B cell (primary cell): ENCODE results near the gene PRXL2B. TPM values are rescaled to one million over a fixed set of nuclear protein-coding genes. Genes with fewer than 3 reads are reported as not detected.

Experiments used
- ATAC-seq: fragments of 200-7000 bp; cut with Tn5 transposase; one replicate; pipeline ENCODE4 v1.10.0; 2021; ENCODE audit warnings: low read depth, mild to moderate bottlenecking, moderate number of reproducible peaks, moderate library complexity
- CTCF ChIA-PET: fragments of 350-600 bp; sonication (Branson Sonifier 250); formaldehyde crosslinking; loops from one replicate; lab custom pipeline; 2021; ENCODE audit warnings: antibody characterized with exemption, inconsistent platforms; lab: Charles Lee
- POLR2A ChIA-PET: fragments of 350-600 bp; sonication (Branson Sonifier 250); formaldehyde crosslinking; loops from one replicate; lab custom pipeline; 2021; ENCODE audit warnings: antibody characterized with exemption; lab: Charles Lee
- DNase-seq: peaks from one replicate; pipeline ENCODE4 v3.0.0; 2013
- H2AFZ ChIP-seq: 2 replicates; pipeline ENCODE4 v1.6.1; 2012; ENCODE audit warnings: mild to moderate bottlenecking, low read depth, low read length; ENCODE audit not compliant: insufficient read depth, poor library complexity, severe bottlenecking
- H3K27ac ChIP-seq, 2 donors: 1 replicate in 1 of 2; 2 replicates in 1 of 2; pipeline ENCODE4 v1.5.1; 2012 to 2013; ENCODE audit warnings: low read length in 2 of 2, mild to moderate bottlenecking in 2 of 2, moderate library complexity in 1 of 2
- H3K27me3 ChIP-seq, 4 experiments: fragments of 200-600 bp in 1 of 4; sonication (generic) in 1 of 4; replicated peaks in 1 of 4; 1 replicate in 2 of 4; 2 replicates in 2 of 4; pipeline versions ENCODE4 v1.6.1 to v1.7.0; 2013 to 2016; ENCODE audit warnings: low read length in 3 of 4, mild to moderate bottlenecking in 2 of 4, mixed read lengths in 1 of 4, moderate library complexity in 1 of 4; ENCODE audit not compliant: insufficient read depth in 4 of 4, control insufficient read depth in 3 of 4; ENCODE audit errors: control extremely low read depth in 1 of 4
- H3K36me3 ChIP-seq, 2 experiments: replicated peaks in 1 of 2; 1 replicate in 1 of 2; 2 replicates in 1 of 2; pipeline versions ENCODE4 v1.6.1 to v1.7.1; 2013; ENCODE audit warnings: low read length in 1 of 2; ENCODE audit not compliant: insufficient read depth in 2 of 2, control insufficient read depth in 1 of 2; ENCODE audit errors: control extremely low read depth in 1 of 2, extremely low read depth in 1 of 2
- H3K4me1 ChIP-seq, 2 donors: fragments of 200-600 bp in 1 of 2; sonication (generic) in 1 of 2; 1 replicate in 1 of 2; 2 replicates in 1 of 2; pipeline versions ENCODE4 v1.5.1 to v1.6.1; 2013 to 2017; ENCODE audit warnings: low read length in 2 of 2; ENCODE audit not compliant: control insufficient read depth in 2 of 2, insufficient read depth in 2 of 2
- H3K4me2 ChIP-seq: replicated peaks from 2 replicates; pipeline ENCODE3; 2012; ENCODE audit warnings: mild to moderate bottlenecking, low read depth, low read length; ENCODE audit not compliant: poor library complexity, severe bottlenecking
- H3K4me3 ChIP-seq, 5 experiments: fragments of 200-600 bp in 1 of 5; sonication (generic) in 1 of 5; 1 replicate in 3 of 5; 2 replicates in 2 of 5; pipeline versions ENCODE4 v1.5.1 to v1.7.0; 2011 to 2016; ENCODE audit warnings: low read length in 4 of 5, mild to moderate bottlenecking in 4 of 5, low read depth in 2 of 5, control low read depth in 1 of 5, moderate library complexity in 1 of 5; ENCODE audit not compliant: insufficient read depth in 1 of 5; ENCODE audit errors: control extremely low read depth in 1 of 5, extremely low read depth in 1 of 5
- H3K79me2 ChIP-seq: fragments of 200-600 bp; sonication (generic); one replicate; pipeline ENCODE4 v1.6.0; 2016; ENCODE audit warnings: low read length; ENCODE audit not compliant: control insufficient read depth, insufficient read depth
- H3K9ac ChIP-seq: fragments of 200-600 bp; sonication (generic); 2 replicates; pipeline ENCODE4 v1.6.1; 2017; ENCODE audit warnings: mild to moderate bottlenecking, low read length, moderate library complexity
- H3K9me3 ChIP-seq, 3 donors: one replicate each; pipeline versions ENCODE4 v1.6.1 to v1.7.1; 2013; ENCODE audit warnings: low read length in 2 of 3; ENCODE audit not compliant: control insufficient read depth in 2 of 3, insufficient read depth in 1 of 3; ENCODE audit errors: control extremely low read depth in 1 of 3
- H4K20me1 ChIP-seq: 2 replicates; pipeline ENCODE4 v1.6.0; 2012; ENCODE audit warnings: mild to moderate bottlenecking, low read length; ENCODE audit not compliant: insufficient read depth, control insufficient read depth, poor library complexity, severe bottlenecking
- H3K27ac Mint-ChIP-seq: one replicate; pipeline ENCODE4 v1.8.0; 2021; ENCODE audit warnings: mixed read lengths
- H3K27me3 Mint-ChIP-seq: one replicate; pipeline ENCODE4 v1.8.0; 2021; ENCODE audit warnings: mixed read lengths
- H3K4me1 Mint-ChIP-seq: one replicate; pipeline ENCODE4 v1.8.0; 2021; ENCODE audit warnings: mixed read lengths
- H3K4me3 Mint-ChIP-seq: one replicate; pipeline ENCODE4 v1.8.0; 2021; ENCODE audit warnings: mixed read lengths
- H3K9me3 Mint-ChIP-seq: one replicate; pipeline ENCODE4 v1.8.0; 2022; ENCODE audit warnings: mixed read lengths; ENCODE audit not compliant: insufficient read depth
- CTCF ChIP-seq: fragments of 200-600 bp; IDR thresholded peaks from one replicate; pipeline ENCODE4 v1.8.0; 2022; ENCODE audit warnings: antibody characterized with exemption, mild to moderate bottlenecking
- EZH2 ChIP-seq: IDR thresholded peaks from 2 replicates; pipeline ENCODE4 v1.6.1; 2012; ENCODE audit warnings: borderline replicate concordance, low read depth, mild to moderate bottlenecking, moderate library complexity, low read length; ENCODE audit not compliant: insufficient read depth, poor library complexity, severe bottlenecking
- WGBS: methylation state at CpG from one replicate; pipeline ENCODE4 v1.1.5; 2013; ENCODE audit warnings: missing lambda C conversion rate; ENCODE audit not compliant: insufficient coverage; 5-methylcytosine and 5-hydroxymethylcytosine counted together
- intact Hi-C: fragments of 100-400 bp; cut with micrococcal nuclease; formaldehyde crosslinking; loops from one replicate; pipeline ENCODE4 v1.10.0; 2022
- polyA plus RNA-seq: library from polyadenylated mRNA; depleted of rRNA; stranded (reverse); fragments of >200 nt; gene quantifications from 2 replicates; pipeline ENCODE4 v1.2.3, GENCODE V29; 2012
- total RNA-seq, 2 donors: library from RNA; stranded (reverse); fragments of 120-200 nt in 1 of 2; gene quantifications; 1 replicate in 1 of 2; 2 replicates in 1 of 2; pipeline versions ENCODE4 v1.2.3 to v1.2.4, GENCODE V29; 2013 to 2022

The PRXL2B gene
- total and polyA plus RNA-seq, 2 donors (not counting 1 experiment from before 2014, with no cell fraction given) = 13.0 to 27.0 TPM

- ChIA-PET POLR2A (no interaction called here), CTCF (no interaction called here)
- ATAC-seq (no peak), DNase-seq (no peak)
- TF ChIP-seq CTCF (no peak), EZH2 (no peak)
- H4K20me1 ChIP-seq = no peaks in the 10 kb centered on the region
- no peaks in the 10 kb centered on the region for H3K79me2 ChIP-seq
- no peak overlapping the region for H3K27ac Mint-ChIP-seq
- peaks cover 2 to 8% (median 5%) of the 10 kb centered on the region in 3 donors for H3K9me3 ChIP-seq
- H2AFZ ChIP-seq = no peak overlapping the region
- H3K4me1 ChIP-seq = peaks cover 0 to 4% of the 10 kb centered on the region in 2 donors
- H3K4me3 ChIP-seq = no peak overlapping the region
- no peak overlapping the region for H3K4me3 Mint-ChIP-seq
- no peak overlapping the region for H3K4me2 ChIP-seq
- no peaks in the 10 kb centered on the region for H3K4me1 Mint-ChIP-seq
- no peak overlapping the region for H3K27ac ChIP-seq
- WGBS = 86% methylated on average over 31 of the region's 31 CpGs
- peaks cover 0 to 19% (median under 1%) of the 10 kb centered on the region in 4 experiments for H3K27me3 ChIP-seq
- peaks cover 2% of the 10 kb centered on the region for H3K9me3 Mint-ChIP-seq
- H3K36me3 ChIP-seq = no peaks in the 10 kb centered on the region
- H3K9ac ChIP-seq = no peak overlapping the region
- H3K27me3 Mint-ChIP-seq = peaks cover 9% of the 10 kb centered on the region
- intact Hi-C loops = no loop called here
These were observed 9.4 kb downstream of the PRXL2B start for GRCh38 chr1:2595812-2596529.

GRCh38 chr1:2596530-2597333 lies 10.2 kb downstream of the PRXL2B start:
- Histone ChIP-seq H2AFZ (no peak overlapping the region), H3K79me2 (no peaks in the 10 kb centered on the region), H3K27me3 (peaks cover 0 to 19% (median 1%) of the 10 kb centered on the region in 4 experiments), H3K4me1 (peaks cover 0 to 4% of the 10 kb centered on the region in 2 donors), H3K9me3 (peaks cover 2 to 8% (median 5%) of the 10 kb centered on the region in 3 donors), H3K9ac (no peak overlapping the region), H4K20me1 (no peaks in the 10 kb centered on the region), H3K4me2 (no peak overlapping the region), H3K27ac (no peak overlapping the region), H3K36me3 (no peaks in the 10 kb centered on the region), H3K4me3 (no peak overlapping the region)
- no peak overlapping the region for H3K27ac Mint-ChIP-seq
- 81% methylated on average over 25 of the region's 28 CpGs for WGBS
- intact Hi-C loops = no loop called here
- no peak for ATAC-seq
- peaks cover 13% of the 10 kb centered on the region for H3K27me3 Mint-ChIP-seq
- DNase-seq = peak; percentile 12
- no peak overlapping the region for H3K4me3 Mint-ChIP-seq
- ChIA-PET POLR2A (no interaction called here), CTCF (interaction anchor here (0.8 to 1.2 kb wide), 2 partner anchors 11 to 41 kb away, joined by 3 read pairs; partner anchors contain the start of gene TNFRSF14)
- no peaks in the 10 kb centered on the region for H3K4me1 Mint-ChIP-seq
- H3K9me3 Mint-ChIP-seq = peaks cover 2% of the 10 kb centered on the region
- TF ChIP-seq EZH2 (no peak), CTCF (no peak)
